ENCODE results near the gene PSD2.

DNA sequence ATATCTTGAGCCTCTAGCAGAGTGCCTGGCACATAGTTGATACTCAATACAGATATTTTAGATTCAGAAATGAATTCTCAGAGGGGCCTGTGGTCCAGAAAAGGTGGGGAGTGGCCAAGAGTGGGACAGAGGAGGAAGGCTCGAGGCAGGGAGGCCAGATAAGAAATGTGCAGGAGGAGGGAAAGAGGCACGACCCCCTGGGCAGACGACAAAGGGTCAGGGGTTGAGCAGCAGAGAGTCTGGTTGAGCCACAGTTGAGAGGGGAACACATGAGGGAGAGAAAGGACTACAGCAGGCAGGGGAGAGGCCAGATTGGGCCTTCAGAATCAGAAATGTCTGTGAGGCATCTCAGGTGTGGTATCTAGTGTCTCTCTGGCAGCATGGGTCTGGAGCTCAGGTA lies 89.1 kb downstream of the PSD2 start:
- TF ChIP-seq POLR2AphosphoS5 (IDR thresholded peaks at IDR 0.05; ENCODE audit: borderline replicate concordance, low read depth, low read length): no peak
- no peak for TF ChIP-seq EZH2 (IDR thresholded peaks at IDR 0.05)
- TF ChIP-seq FOXP2 (optimal IDR thresholded peaks at IDR 0.05; ENCODE audit: control extremely low read depth, extremely low read length, insufficient read depth): no peak

All from SK-N-MC (cell line).